K562 (cell line): ENCODE measurements around the gene GCK. TPM values are rescaled to one million over a fixed set of nuclear protein-coding genes. Genes with fewer than 3 reads are reported as not detected.

Source experiments
- ATAC-seq: fragments of 200-7000 bp; cut with Tn5 transposase; 3 replicates; pipeline ENCODE4 v1.9.1; 2020; ENCODE audit warnings: moderate library complexity
- BruUV-seq: library from RNA; stranded (reverse); fragments of 400-500 nt; replicated peaks from 2 replicates; lab custom pipeline; 2021; lab: Mats Ljungman, UMichigan
- CTCF ChIA-PET: fragments of 300-600 bp; formaldehyde crosslinking; extraction: SDS; loops from one replicate; lab custom pipeline; 2021; ENCODE audit warnings: low intra/inter-chr PET ratio; lab: Yijun Ruan, JAX
- POLR2A ChIA-PET: fragments of 300-600, 350-650 bp; sonication (Branson Sonifier 250); formaldehyde crosslinking; extraction: SDS; loops from one replicate; lab custom pipeline; 2021; ENCODE audit warnings: antibody characterized with exemption, inconsistent platforms; lab: Yijun Ruan, JAX
- DNase-seq, 4 experiments: peaks; one replicate each; pipeline versions ENCODE4 v3.0.0 to v3.0.0-alpha.2; 2011 to 2018; ENCODE audit warnings: low spot score in 3 of 4, mixed read lengths in 3 of 4; ENCODE audit errors: extremely low read depth in 1 of 4
- FAIRE-seq: peaks from 2 replicates; lab custom pipeline; 2011; peaks lifted over from hg19 to GRCh38; lab: Jason Lieb, UNC
- H2AFZ ChIP-seq: 2 replicates; pipeline ENCODE4 v1.6.0; 2011; ENCODE audit warnings: low read depth, low read length, control low read depth, inconsistent platforms
- H3K27ac ChIP-seq: fragments of 200-600 bp; 3 replicates; pipeline ENCODE4 v1.8.0; 2011; ENCODE audit warnings: low read depth, mild to moderate bottlenecking, control low read depth, inconsistent platforms, low read length, moderate library complexity, mixed read lengths; ENCODE audit errors: extremely low read depth
- H3K27me3 ChIP-seq, 2 experiments: fragments of 300-600 bp in 1 of 2; 2 replicates in 1 of 2; 3 replicates in 1 of 2; pipeline versions ENCODE4 v1.6.0 to v1.8.0; 2011; ENCODE audit warnings: inconsistent platforms in 2 of 2, low read length in 2 of 2, mild to moderate bottlenecking in 1 of 2, mixed read lengths in 1 of 2, moderate library complexity in 1 of 2; ENCODE audit not compliant: control insufficient read depth in 2 of 2, insufficient read depth in 2 of 2
- H3K36me3 ChIP-seq: fragments of 300-600 bp; 3 replicates; pipeline ENCODE4 v1.8.0; 2011; ENCODE audit warnings: mild to moderate bottlenecking, low read length, inconsistent platforms; ENCODE audit not compliant: control insufficient read depth, insufficient read depth
- H3K4me1 ChIP-seq, 2 experiments: fragments of 200-600 bp in 1 of 2; replicated peaks in 1 of 2; 2 replicates in 1 of 2; 3 replicates in 1 of 2; pipeline versions ENCODE4 v1.5.1 to v1.8.0; 2011; ENCODE audit warnings: inconsistent platforms in 2 of 2, low read length in 2 of 2, mild to moderate bottlenecking in 1 of 2, mixed read lengths in 1 of 2, moderate library complexity in 1 of 2; ENCODE audit not compliant: control insufficient read depth in 2 of 2, insufficient read depth in 2 of 2
- H3K4me2 ChIP-seq: 2 replicates; pipeline ENCODE4 v1.6.1; 2011; ENCODE audit warnings: low read length, control low read depth, inconsistent platforms, mixed read lengths; ENCODE audit not compliant: insufficient read depth
- H3K4me3 ChIP-seq: fragments of 200-600 bp; sonication (generic), shearing (Covaris generic); 2 replicates; pipeline ENCODE4 v1.5.1; 2016; ENCODE audit warnings: control low read depth, inconsistent platforms
- H3K79me2 ChIP-seq: fragments of 200-600 bp; 3 replicates; pipeline ENCODE4 v1.8.0; 2011; ENCODE audit warnings: low read length, inconsistent platforms; ENCODE audit not compliant: control insufficient read depth, insufficient read depth
- H3K9ac ChIP-seq, 2 experiments: 2 replicates each; pipeline versions ENCODE4 v1.6.0 to v1.6.1; 2011; ENCODE audit warnings: low read depth in 2 of 2, low read length in 2 of 2, control low read depth in 1 of 2, inconsistent platforms in 1 of 2, mild to moderate bottlenecking in 1 of 2, mixed read lengths in 1 of 2; ENCODE audit not compliant: insufficient read depth in 1 of 2
- H3K9me1 ChIP-seq: one replicate; pipeline ENCODE4 v1.6.0; 2011; ENCODE audit warnings: inconsistent platforms, mild to moderate bottlenecking, low read length, moderate library complexity; ENCODE audit not compliant: control insufficient read depth, insufficient read depth
- H3K9me3 ChIP-seq: replicated peaks from 2 replicates; pipeline ENCODE4 v1.5.1; 2011; ENCODE audit warnings: low read depth, low read length, inconsistent platforms; ENCODE audit not compliant: control insufficient read depth, insufficient read depth
- H4K20me1 ChIP-seq: replicated peaks from 2 replicates; pipeline ENCODE4 v1.6.1; 2011; ENCODE audit warnings: low read length, inconsistent platforms, mixed read lengths; ENCODE audit not compliant: control insufficient read depth, insufficient read depth
- CEBPB ChIP-seq: fragments of 450-650 bp; IDR thresholded peaks from 2 replicates; pipeline ENCODE4 v1.6.1; 2016; ENCODE audit warnings: missing genetic modification characterization, missing compliant biosample characterization
- CEBPG ChIP-seq, 3 experiments: fragments of 200-800 bp in 1 of 3; sonication (Bioruptor generic) in 1 of 3; sonication (generic) in 1 of 3; formaldehyde crosslinking in 1 of 3; IDR thresholded peaks in 2 of 3; conservative IDR thresholded peaks in 1 of 3; 2 replicates each; pipeline versions ENCODE4 v1.6.1 to v1.8.0; 2016 to 2022; ENCODE audit warnings: missing compliant biosample characterization in 2 of 3, missing genetic modification characterization in 2 of 3, mild to moderate bottlenecking in 1 of 3, missing genetic modification reagents in 1 of 3
- WGBS: fragments of 100-300 bp; shearing (Covaris generic); methylation state at CpG from one replicate; pipeline ENCODE4 v1.1.6; 2016; ENCODE audit warnings: low coverage, mixed read lengths; ENCODE audit not compliant: insufficient coverage; ENCODE audit errors: missing lambda C conversion rate; 5-methylcytosine and 5-hydroxymethylcytosine counted together
- in situ Hi-C: fragments of 300-500 bp; cut with MboI; formaldehyde crosslinking; loops from 4 replicates; pipeline ENCODE4 v1.15.0; 2018; ENCODE audit warnings: inconsistent platforms, mixed read lengths
- intact Hi-C: fragments of 100-400 bp; cut with micrococcal nuclease; formaldehyde crosslinking; loops from 2 replicates; pipeline ENCODE4 v1.14.2; 2022
- polyA plus RNA-seq, 8 experiments: library from polyadenylated mRNA; depleted of rRNA in 4 of 8; stranded (reverse) in 5 of 8; unstranded in 3 of 8; fragments of >200 nt; fragmentation: Nextera tagmentation in 2 of 8; fragmentation: Illumina TruSeq in 1 of 8; extraction: Ambion mirVana in 2 of 8; extraction: Trizol in 1 of 8; gene quantifications; 2 replicates each; pipeline versions ENCODE4 v1.2.1 to v1.2.3, GENCODE V29; 2011 to 2014; ENCODE audit warnings: inconsistent platforms in 1 of 8, missing spikeins in 1 of 8
- total RNA-seq, 7 experiments: library from RNA; depleted of rRNA in 6 of 7; stranded (reverse); fragments of >200 nt in 6 of 7; fragmentation: Illumina TruSeq in 2 of 7; extraction: Trizol in 2 of 7; gene quantifications; 2 replicates each; pipeline versions ENCODE4 v1.2.1 to v1.2.3, GENCODE V29; 2011 to 2021; ENCODE audit warnings: low replicate concordance in 1 of 7
- TF ChIP-seq, protein P1 (sequence below): fragments of 450-650 bp; IDR thresholded peaks from 2 replicates; pipeline ENCODE4 v1.6.1; 2018; ENCODE audit not compliant: partially characterized antibody

Gene GCK
- total and polyA plus RNA-seq, 9 of the 15 experiments (the other 6 are each of a cell fraction or from before 2014, with no cell fraction given): 0.11 to 0.55 (median 0.16) TPM; not detected in 3

DNA sequence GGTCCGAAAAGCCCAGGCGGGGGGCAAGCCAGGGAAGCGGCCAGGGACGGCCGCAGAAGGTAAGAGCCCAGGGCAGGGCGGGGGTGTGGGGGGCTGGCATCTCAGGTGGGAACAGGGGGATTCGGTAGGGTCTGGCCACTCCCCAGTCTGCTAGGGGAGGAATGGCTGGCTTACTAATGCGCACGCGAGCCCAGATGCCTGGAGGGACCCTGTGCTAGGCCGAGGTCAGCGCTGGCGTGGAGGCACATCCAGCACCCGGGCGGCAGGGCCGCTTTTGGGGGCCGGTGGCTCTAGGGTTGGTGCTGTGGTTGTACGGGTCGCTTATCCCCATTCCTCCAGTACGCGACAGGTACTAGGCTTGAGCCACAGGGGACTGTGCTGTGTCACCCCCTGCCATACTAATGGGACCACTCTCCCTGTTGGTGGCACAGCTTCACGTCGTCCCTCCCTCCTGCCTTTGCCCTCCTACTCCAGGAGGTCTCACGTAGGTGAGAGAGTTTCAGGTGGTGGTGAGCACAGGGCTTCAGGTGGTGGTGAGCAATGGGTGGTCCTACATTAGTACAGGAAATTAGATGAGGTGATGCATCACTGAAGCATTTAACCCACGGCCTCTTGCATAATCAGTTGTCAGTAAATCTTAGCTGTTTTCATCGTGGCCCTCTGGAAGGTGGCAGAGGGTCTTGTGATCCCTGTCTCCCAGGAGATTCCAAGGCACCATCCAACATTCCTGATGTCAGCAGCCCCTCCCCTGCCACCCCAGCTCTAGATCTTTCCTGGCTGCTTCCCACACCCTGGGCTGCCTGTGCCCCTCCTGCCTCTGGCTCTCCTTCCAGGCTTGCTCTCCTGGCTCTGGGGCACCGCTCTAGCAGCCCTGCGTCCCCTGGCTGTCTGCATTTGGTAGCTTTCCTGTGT, 84.1 kb downstream of the GCK start:
- Histone ChIP-seq H3K4me1 (peaks cover 0 to 44% of the 10 kb centered on the region in 2 experiments; a peak in 3 of 5 replicates), H2AFZ (no peak overlapping the region), H3K36me3 (no peaks in the 10 kb centered on the region), H3K79me2 (no peaks in the 10 kb centered on the region), H3K4me3 (no peak overlapping the region), H3K27ac (no peak overlapping the region), H3K9me3 (no peaks in the 10 kb centered on the region), H4K20me1 (peaks cover 7% of the 10 kb centered on the region; the same call in 1 of the 2 replicates), H3K9ac (peak overlapping the region in 1 of 2 experiments; percentile 35; a peak in 1 of 4 replicates), H3K9me1 (no peaks in the 10 kb centered on the region), H3K4me2 (no peak overlapping the region), H3K27me3 (peaks cover 17 to 42% of the 10 kb centered on the region in 2 experiments; a peak in 4 of 5 replicates)
- no peak for ATAC-seq
- FAIRE-seq: no peak
- TF ChIP-seq CEBPG (CRISPR knock-in tag; IDR thresholded peaks at IDR 0.05) (peak; percentile 52; the same call in 1 of the 2 replicates), CEBPG (tag; conservative IDR thresholded peaks at IDR 0.05 in 1 of 2, IDR thresholded peaks at IDR 0.05 in 1 of 2) (peak; percentile 12 to 19; a peak in 1 of 4 replicates), CEBPB (tag) (0 out of 2 replicates have a peak, but pooled peaks have one; percentile 37)
- TF ChIP-seq, protein P1, sequence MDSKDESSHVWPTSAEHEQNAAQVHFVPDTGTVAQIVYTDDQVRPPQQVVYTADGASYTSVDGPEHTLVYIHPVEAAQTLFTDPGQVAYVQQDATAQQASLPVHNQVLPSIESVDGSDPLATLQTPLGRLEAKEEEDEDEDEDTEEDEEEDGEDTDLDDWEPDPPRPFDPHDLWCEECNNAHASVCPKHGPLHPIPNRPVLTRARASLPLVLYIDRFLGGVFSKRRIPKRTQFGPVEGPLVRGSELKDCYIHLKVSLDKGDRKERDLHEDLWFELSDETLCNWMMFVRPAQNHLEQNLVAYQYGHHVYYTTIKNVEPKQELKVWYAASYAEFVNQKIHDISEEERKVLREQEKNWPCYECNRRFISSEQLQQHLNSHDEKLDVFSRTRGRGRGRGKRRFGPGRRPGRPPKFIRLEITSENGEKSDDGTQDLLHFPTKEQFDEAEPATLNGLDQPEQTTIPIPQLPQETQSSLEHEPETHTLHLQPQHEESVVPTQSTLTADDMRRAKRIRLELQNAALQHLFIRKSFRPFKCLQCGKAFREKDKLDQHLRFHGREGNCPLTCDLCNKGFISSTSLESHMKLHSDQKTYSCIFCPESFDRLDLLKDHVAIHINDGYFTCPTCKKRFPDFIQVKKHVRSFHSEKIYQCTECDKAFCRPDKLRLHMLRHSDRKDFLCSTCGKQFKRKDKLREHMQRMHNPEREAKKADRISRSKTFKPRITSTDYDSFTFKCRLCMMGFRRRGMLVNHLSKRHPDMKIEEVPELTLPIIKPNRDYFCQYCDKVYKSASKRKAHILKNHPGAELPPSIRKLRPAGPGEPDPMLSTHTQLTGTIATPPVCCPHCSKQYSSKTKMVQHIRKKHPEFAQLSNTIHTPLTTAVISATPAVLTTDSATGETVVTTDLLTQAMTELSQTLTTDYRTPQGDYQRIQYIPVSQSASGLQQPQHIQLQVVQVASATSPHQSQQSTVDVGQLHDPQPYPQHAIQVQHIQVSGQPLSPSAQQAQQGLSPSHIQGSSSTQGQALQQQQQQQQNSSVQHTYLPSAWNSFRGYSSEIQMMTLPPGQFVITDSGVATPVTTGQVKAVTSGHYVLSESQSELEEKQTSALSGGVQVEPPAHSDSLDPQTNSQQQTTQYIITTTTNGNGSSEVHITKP: no peak
- ChIA-PET CTCF (no interaction called here), POLR2A (interaction anchor here (0.8 to 2.7 kb wide), 2 partner anchors 10 to 17 kb away, joined by 3 to 16 read pairs; no protein-coding TSS in a partner anchor)
- WGBS: 32% methylated on average over 19 of the region's 28 CpGs
- in situ Hi-C loops: no loop called here
- BruUV-seq: no TSS peak
- intact Hi-C loops: no loop called here
- DNase-seq: no peak
